ENCODE measurements around the gene LRRC3B. TPM values are rescaled to one million over a fixed set of nuclear protein-coding genes. Genes with fewer than 3 reads are reported as not detected.

LRRC3B gene
- total and polyA plus RNA-seq, 9 donors = 0.28 to 2.5 (median 0.92) TPM

DNA sequence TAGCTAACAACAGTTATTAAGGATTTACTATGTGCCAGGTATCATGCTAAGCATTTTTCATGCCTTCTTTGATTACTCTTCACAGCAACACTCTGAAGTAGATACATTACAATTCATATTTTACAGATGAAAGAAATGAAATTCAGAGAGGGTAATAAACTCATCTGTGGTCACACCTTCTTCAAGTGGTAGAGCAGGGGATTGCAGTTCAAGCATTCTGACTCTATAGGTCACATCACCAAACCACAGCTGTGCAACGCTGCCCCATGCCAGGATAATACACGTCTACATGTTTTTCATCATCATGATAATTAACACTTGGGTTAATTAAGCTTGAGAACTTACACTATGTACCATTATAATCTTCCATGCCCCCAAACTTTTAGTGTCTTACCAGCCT, 98.5 kb downstream of the LRRC3B start:
- Histone ChIP-seq H3K27ac (no peak overlapping the region), H3K4me1 (ENCODE audit: insufficient read depth) (no peaks in the 10 kb centered on the region), H3K27me3 (no peaks in the 10 kb centered on the region), H3K4me3 (no peak overlapping the region), H3K9me3 (no peaks in the 10 kb centered on the region), H3K36me3 (no peaks in the 10 kb centered on the region)
- 76 to 85% (median 80%) methylated on average over 2 of the region's 2 CpGs for WGBS, 3 donors
- intact Hi-C loops (cut with DNase I) = no loop called here
- DNase-seq = no peak
- TF ChIP-seq POLR2A (IDR thresholded peaks at IDR 0.05) = no peak

DNA sequence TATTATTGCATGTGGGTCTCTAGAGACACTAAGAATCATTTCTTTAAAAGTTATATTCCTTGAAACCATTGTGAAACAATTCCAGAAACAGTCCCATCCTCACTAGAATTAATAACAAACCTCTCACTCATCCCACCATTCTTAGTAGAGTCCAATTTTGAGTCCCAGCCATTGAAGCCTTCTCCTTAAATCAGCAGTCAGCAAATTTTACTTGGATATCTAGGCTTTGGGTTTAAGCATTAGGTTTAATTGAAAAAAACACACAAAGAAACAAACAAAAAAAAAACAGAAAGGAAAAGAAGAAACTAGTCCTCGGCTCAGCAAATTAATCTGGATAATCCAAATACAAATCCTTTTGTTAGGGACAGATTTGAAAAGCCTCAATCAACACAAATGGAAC, 109.3 kb downstream of the LRRC3B start:
- intact Hi-C loops (cut with DNase I) = no loop called here
- no peak overlapping the region for H3K4me3 ChIP-seq
- H3K27me3 ChIP-seq = no peaks in the 10 kb centered on the region
- 88 to 96% (median 95%) methylated on average over 1 of the region's 1 CpG for WGBS, 3 donors
- H3K36me3 ChIP-seq = no peaks in the 10 kb centered on the region
- H3K27ac ChIP-seq = no peak overlapping the region
- TF ChIP-seq POLR2A (IDR thresholded peaks at IDR 0.05) = no peak
- no peak for TF ChIP-seq EP300 (IDR thresholded peaks at IDR 0.05)
- TF ChIP-seq, protein P1, sequence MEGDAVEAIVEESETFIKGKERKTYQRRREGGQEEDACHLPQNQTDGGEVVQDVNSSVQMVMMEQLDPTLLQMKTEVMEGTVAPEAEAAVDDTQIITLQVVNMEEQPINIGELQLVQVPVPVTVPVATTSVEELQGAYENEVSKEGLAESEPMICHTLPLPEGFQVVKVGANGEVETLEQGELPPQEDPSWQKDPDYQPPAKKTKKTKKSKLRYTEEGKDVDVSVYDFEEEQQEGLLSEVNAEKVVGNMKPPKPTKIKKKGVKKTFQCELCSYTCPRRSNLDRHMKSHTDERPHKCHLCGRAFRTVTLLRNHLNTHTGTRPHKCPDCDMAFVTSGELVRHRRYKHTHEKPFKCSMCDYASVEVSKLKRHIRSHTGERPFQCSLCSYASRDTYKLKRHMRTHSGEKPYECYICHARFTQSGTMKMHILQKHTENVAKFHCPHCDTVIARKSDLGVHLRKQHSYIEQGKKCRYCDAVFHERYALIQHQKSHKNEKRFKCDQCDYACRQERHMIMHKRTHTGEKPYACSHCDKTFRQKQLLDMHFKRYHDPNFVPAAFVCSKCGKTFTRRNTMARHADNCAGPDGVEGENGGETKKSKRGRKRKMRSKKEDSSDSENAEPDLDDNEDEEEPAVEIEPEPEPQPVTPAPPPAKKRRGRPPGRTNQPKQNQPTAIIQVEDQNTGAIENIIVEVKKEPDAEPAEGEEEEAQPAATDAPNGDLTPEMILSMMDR (IDR thresholded peaks at IDR 0.05) = no peak
- DNase-seq = no peak
- no peaks in the 10 kb centered on the region for H3K4me1 ChIP-seq (ENCODE audit: insufficient read depth)
- no peaks in the 10 kb centered on the region for H3K9me3 ChIP-seq

DNA sequence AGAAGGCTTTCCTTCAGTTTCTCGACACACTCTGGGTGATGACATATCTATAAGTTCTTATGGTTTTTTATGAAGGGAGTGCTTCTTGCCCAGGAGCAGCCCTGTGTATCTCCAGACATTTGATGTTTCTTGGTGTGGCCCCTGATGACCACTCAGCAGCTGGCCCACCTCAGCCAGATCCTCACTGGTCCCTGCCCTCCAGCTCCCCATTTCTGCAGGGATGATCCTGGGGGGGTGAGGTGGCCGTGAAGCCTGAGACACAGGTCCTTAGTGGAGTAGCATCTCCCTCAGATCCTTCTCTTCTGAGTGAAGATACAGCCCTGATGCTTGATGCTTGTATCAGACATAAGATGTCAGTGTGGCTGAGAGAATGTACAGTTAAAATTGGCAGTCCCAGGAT, 127.7 kb downstream of the LRRC3B start:
- no peak for DNase-seq
- Histone ChIP-seq H3K9me3 (no peaks in the 10 kb centered on the region), H3K36me3 (no peaks in the 10 kb centered on the region), H3K27ac (no peak overlapping the region), H3K27me3 (no peaks in the 10 kb centered on the region), H3K4me3 (no peak overlapping the region), H3K4me1 (ENCODE audit: insufficient read depth) (no peaks in the 10 kb centered on the region)
- intact Hi-C loops (cut with DNase I) = no loop called here
- no peak for TF ChIP-seq EP300 (IDR thresholded peaks at IDR 0.05)
- no peak for TF ChIP-seq POLR2A (IDR thresholded peaks at IDR 0.05)
- TF ChIP-seq, protein P1 (IDR thresholded peaks at IDR 0.05) = no peak
- WGBS, 3 donors = 63 to 72% (median 68%) methylated on average over 2 of the region's 2 CpGs

DNA sequence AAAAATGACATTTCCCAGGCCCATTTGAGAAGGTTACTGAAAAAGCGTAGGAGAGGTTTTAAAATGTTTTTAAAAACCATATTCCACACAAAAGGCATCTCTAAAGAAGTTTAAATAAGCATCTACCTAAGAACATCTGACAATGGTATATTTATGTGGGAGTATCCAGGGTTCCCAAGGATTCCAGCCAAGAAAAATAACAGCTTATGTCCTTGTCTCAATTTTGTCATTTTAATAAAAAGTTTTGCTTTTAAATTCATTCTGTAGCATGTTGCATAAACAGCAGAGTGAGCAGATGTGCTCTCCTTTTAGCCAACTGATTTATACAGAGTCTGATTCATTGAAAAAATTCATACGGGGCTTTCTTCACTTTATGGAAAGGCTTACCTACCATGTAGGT, 129.9 kb downstream of the LRRC3B start:
- intact Hi-C loops (cut with DNase I) = no loop called here
- no peak overlapping the region for H3K27ac ChIP-seq
- WGBS, 3 donors = 39 to 41% (median 39%) methylated on average over 2 of the region's 2 CpGs

DNA sequence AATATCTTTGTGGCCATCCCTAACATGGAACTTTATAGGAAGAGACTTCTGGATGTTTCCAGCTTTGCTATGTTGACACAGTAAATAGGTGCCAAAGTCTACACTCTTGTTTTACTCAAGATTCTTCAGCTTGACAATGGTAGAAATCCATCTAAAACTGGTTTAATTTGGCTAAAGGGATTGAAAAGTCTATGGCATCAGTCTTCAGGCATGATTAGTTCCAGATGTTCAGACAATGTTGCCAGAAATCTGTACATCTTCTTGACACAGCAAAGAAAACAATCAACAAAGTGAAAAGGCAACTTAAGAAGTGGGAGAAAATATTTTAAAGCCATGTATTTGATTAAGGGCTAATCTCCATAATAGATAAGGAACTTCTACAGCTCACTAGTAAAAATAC, 130.5 kb downstream of the LRRC3B start:
- intact Hi-C loops (cut with DNase I) = no loop called here
- H3K9me3 ChIP-seq = no peaks in the 10 kb centered on the region

More for the DNA sequence above, 129.9 kb downstream of the LRRC3B start:
- H3K4me3 ChIP-seq = no peak overlapping the region
- H3K36me3 ChIP-seq = no peaks in the 10 kb centered on the region
- H3K27me3 ChIP-seq = no peaks in the 10 kb centered on the region
- no peak for DNase-seq
- no peak for TF ChIP-seq EP300 (IDR thresholded peaks at IDR 0.05)
- no peak for TF ChIP-seq POLR2A (IDR thresholded peaks at IDR 0.05)
- TF ChIP-seq, protein P1 (IDR thresholded peaks at IDR 0.05) = no peak
- H3K9me3 ChIP-seq = no peaks in the 10 kb centered on the region
- no peaks in the 10 kb centered on the region for H3K4me1 ChIP-seq (ENCODE audit: insufficient read depth)

More for the DNA sequence above, 130.5 kb downstream of the LRRC3B start:
- DNase-seq = no peak
- H3K27ac ChIP-seq = no peak overlapping the region
- H3K4me3 ChIP-seq = no peak overlapping the region
- no peaks in the 10 kb centered on the region for H3K27me3 ChIP-seq
- TF ChIP-seq EP300 (IDR thresholded peaks at IDR 0.05) (no peak), POLR2A (IDR thresholded peaks at IDR 0.05) (no peak)
- TF ChIP-seq, protein P1 (IDR thresholded peaks at IDR 0.05) = no peak
- H3K36me3 ChIP-seq = no peaks in the 10 kb centered on the region
- H3K4me1 ChIP-seq (ENCODE audit: insufficient read depth) = no peaks in the 10 kb centered on the region

All from ovary (tissue), 9 donors.